Measurements from ENCODE around the gene UPK1A. TPM values are rescaled to one million over a fixed set of nuclear protein-coding genes. Genes with fewer than 3 reads are reported as not detected.
"Not testable (repeated sequence)": the region's sequence is repeated elsewhere in the genome, so short reads cannot be mapped to it uniquely, and the experiment has no call there.

The UPK1A gene
- total RNA-seq, 4 donors from 2014 or later = not detected

- H3K27ac ChIP-seq = no peak overlapping the region
- peaks cover 0 to 41% (median 8%) of the 10 kb centered on the region in 3 donors for H3K4me1 ChIP-seq
- H3K9me3 ChIP-seq = no peaks in the 10 kb centered on the region
- no peak overlapping the region for H3K4me3 ChIP-seq
- WGBS, 2 donors (ENCODE audit: low coverage in 1 of 2) = 88 to 100% methylated on average over 3 to 5 of the region's 24 CpGs
- TF ChIP-seq CTCF (IDR thresholded peaks at IDR 0.05) (no peak), EP300 (IDR thresholded peaks at IDR 0.05) (no peak), POLR2AphosphoS5 (IDR thresholded peaks at IDR 0.05) (no peak), POLR2A (IDR thresholded peaks at IDR 0.05) (no peak)
- ATAC-seq = no peak
- peaks cover 0 to 92% of the 10 kb centered on the region in 2 donors for H3K36me3 ChIP-seq
- no peaks in the 10 kb centered on the region for H3K27me3 ChIP-seq
Observed at GRCh38 chr19:35723671-35724070, 57.4 kb downstream of the UPK1A start.

GRCh38 chr19:35724132-35724531 lies 57.8 kb downstream of the UPK1A start:
- peaks cover 0 to 37% (median 3%) of the 10 kb centered on the region in 3 donors for H3K4me1 ChIP-seq
- H3K27me3 ChIP-seq, H3K4me3 ChIP-seq, H3K9me3 ChIP-seq, ATAC-seq, H3K27ac ChIP-seq: not testable (repeated sequence)
- WGBS, 2 donors (ENCODE audit: low coverage in 1 of 2) = 89 to 90% methylated on average over 7 of the region's 7 CpGs
- peaks cover 0 to 97% of the 10 kb centered on the region in 2 donors for H3K36me3 ChIP-seq

- TF ChIP-seq POLR2AphosphoS5 (IDR thresholded peaks at IDR 0.05) (no peak), POLR2A (IDR thresholded peaks at IDR 0.05) (no peak), CTCF (IDR thresholded peaks at IDR 0.05) (no peak), EP300 (IDR thresholded peaks at IDR 0.05) (no peak)
- H3K4me3 ChIP-seq = no peak overlapping the region
- peaks cover 0 to 33% (median 0%) of the 10 kb centered on the region in 3 donors for H3K4me1 ChIP-seq
- no peaks in the 10 kb centered on the region for H3K27me3 ChIP-seq
- 83% methylated on average over 1 of the region's 12 CpGs; no CpG with 5 or more reads in 1 of the 2 donors for WGBS, 2 donors (ENCODE audit: low coverage in 1 of 2)
- H3K27ac ChIP-seq = no peak overlapping the region
- ATAC-seq = no peak
- no peaks in the 10 kb centered on the region for H3K9me3 ChIP-seq
- peaks cover 0 to 100% of the 10 kb centered on the region in 2 donors for H3K36me3 ChIP-seq
Observed at GRCh38 chr19:35724560-35724959, 58.2 kb downstream of the UPK1A start.

- no peak for ATAC-seq
- no peaks in the 10 kb centered on the region for H3K9me3 ChIP-seq
- no peak overlapping the region for H3K27ac ChIP-seq
- 83 to 91% methylated on average over 2 to 6 of the region's 23 CpGs for WGBS, 2 donors (ENCODE audit: low coverage in 1 of 2)
- H3K4me3 ChIP-seq = no peak overlapping the region
- TF ChIP-seq POLR2A (IDR thresholded peaks at IDR 0.05) (no peak), EP300 (IDR thresholded peaks at IDR 0.05) (no peak), CTCF (IDR thresholded peaks at IDR 0.05) (no peak), POLR2AphosphoS5 (IDR thresholded peaks at IDR 0.05) (no peak)
- H3K27me3 ChIP-seq = no peaks in the 10 kb centered on the region
- H3K4me1 ChIP-seq = peaks cover 0 to 25% (median 0%) of the 10 kb centered on the region in 3 donors
- H3K36me3 ChIP-seq = peaks cover 0 to 100% of the 10 kb centered on the region in 2 donors
Observed at GRCh38 chr19:35725216-35725861, 59.0 kb downstream of the UPK1A start.

- H3K4me3 ChIP-seq = no peak overlapping the region
- no peaks in the 10 kb centered on the region for H3K9me3 ChIP-seq
- 90% methylated on average over 4 of the region's 25 CpGs; no CpG with 5 or more reads in 1 of the 2 donors for WGBS, 2 donors (ENCODE audit: low coverage in 1 of 2)
- H3K36me3 ChIP-seq = peaks cover 0 to 100% of the 10 kb centered on the region in 2 donors
- TF ChIP-seq POLR2AphosphoS5 (IDR thresholded peaks at IDR 0.05) = no peak
- no peak overlapping the region for H3K27ac ChIP-seq
- ATAC-seq = no peak
- peaks cover 0 to 7% (median 0%) of the 10 kb centered on the region in 3 donors for H3K4me1 ChIP-seq
- no peaks in the 10 kb centered on the region for H3K27me3 ChIP-seq
Observed at GRCh38 chr19:35727053-35727955, 61.0 kb downstream of the UPK1A start.

Other genes with a start within 250 kb of the UPK1A start
- 1 to 10 TPM in 1 of 4 donors, under 1 TPM in 1, not detected in 2; 0.35 to 1.3 TPM for gene FFAR2, start 218.3 kb upstream of the UPK1A start, total RNA-seq
- gene KRTDAP, start 176.1 kb upstream of the UPK1A start, total RNA-seq = not detected
- gene DMKN, start 152.9 kb upstream of the UPK1A start, total RNA-seq = 10 to 100 TPM in 2 of 4 donors, 1 to 10 TPM in 2; 5.6 to 20.0 (median 9.0) TPM
- gene SBSN, start 138.2 kb upstream of the UPK1A start, total RNA-seq = 10 to 100 TPM in 1 of 4 donors, 1 to 10 TPM in 2, not detected in 1; 1.0 to 13.4 (median 1.2) TPM
- gene GAPDHS, start 133.1 kb upstream of the UPK1A start, total RNA-seq = not detected
- gene TMEM147, start 120.9 kb upstream of the UPK1A start, total RNA-seq = 10 to 100 TPM; 60.0 to 82.6 (median 64.1) TPM
- not detected for gene ATP4A, start 102.9 kb upstream of the UPK1A start, total RNA-seq
- gene PMIS2, start 80.3 kb upstream of the UPK1A start, total RNA-seq = not detected
- gene HAUS5, start 53.8 kb upstream of the UPK1A start, total RNA-seq = 1 to 10 TPM; 3.9 to 8.7 (median 6.2) TPM
- 10 to 100 TPM; 66.1 to 98.0 (median 72.8) TPM for gene RBM42, start 37.5 kb upstream of the UPK1A start, total RNA-seq
- gene ETV2, start 24.8 kb upstream of the UPK1A start, total RNA-seq = not detected
- gene COX6B1, start 18.2 kb upstream of the UPK1A start, total RNA-seq = 100 to 1,000 TPM; 403 to 607 (median 414) TPM
- gene ZBTB32, start 38.0 kb downstream of the UPK1A start, total RNA-seq = under 1 TPM in 2 of 4 donors, not detected in 2; 0.31 TPM
- gene KMT2B, start 51.5 kb downstream of the UPK1A start, total RNA-seq = 10 to 100 TPM in 3 of 4 donors, 1 to 10 TPM in 1; 7.7 to 27.0 (median 17.5) TPM
- gene IGFLR1, start 75.9 kb downstream of the UPK1A start, total RNA-seq = 10 to 100 TPM in 1 of 4 donors, 1 to 10 TPM in 3; 4.6 to 14.3 (median 6.7) TPM
- 10 to 100 TPM in 3 of 4 donors, 1 to 10 TPM in 1; 7.5 to 29.3 (median 23.7) TPM for gene U2AF1L4, start 78.9 kb downstream of the UPK1A start, total RNA-seq
- 10 to 100 TPM; 20.4 to 35.7 (median 29.5) TPM for gene PSENEN, start 79.1 kb downstream of the UPK1A start, total RNA-seq
- gene LIN37, start 82.1 kb downstream of the UPK1A start, total RNA-seq = 10 to 100 TPM; 14.4 to 29.4 (median 18.7) TPM
- 100 to 1,000 TPM in 2 of 4 donors, 10 to 100 TPM in 2; 44.9 to 119 (median 96.6) TPM for gene HSPB6, start 90.5 kb downstream of the UPK1A start, total RNA-seq
- 10 to 100 TPM; 10.1 to 17.1 (median 13.4) TPM for gene PROSER3, start 91.7 kb downstream of the UPK1A start, total RNA-seq
- 10 to 100 TPM in 1 of 4 donors, 1 to 10 TPM in 3; 3.1 to 22.6 (median 5.5) TPM for gene ARHGAP33, start 109.0 kb downstream of the UPK1A start, total RNA-seq
- not detected for gene PRODH2, start 146.3 kb downstream of the UPK1A start, total RNA-seq
- gene NPHS1, start 186.0 kb downstream of the UPK1A start, total RNA-seq = not detected
- gene KIRREL2, start 190.4 kb downstream of the UPK1A start, total RNA-seq = not detected
- gene APLP1, start 202.1 kb downstream of the UPK1A start, total RNA-seq = 10 to 100 TPM in 1 of 4 donors, 1 to 10 TPM in 3; 4.7 to 10.0 (median 8.8) TPM
- 1 to 10 TPM; 2.8 to 9.5 (median 5.7) TPM for gene NFKBID, start 234.0 kb downstream of the UPK1A start, total RNA-seq
- gene HCST, start 236.0 kb downstream of the UPK1A start, total RNA-seq = 1 to 10 TPM in 3 of 4 donors, not detected in 1; 1.8 to 3.1 (median 3.0) TPM
- gene TYROBP, start 241.8 kb downstream of the UPK1A start, total RNA-seq = 100 to 1,000 TPM in 1 of 4 donors, 10 to 100 TPM in 2, 1 to 10 TPM in 1; 3.0 to 116 (median 45.3) TPM